Stimulated activated naive CD4-positive, alpha-beta T cell treated with Interleukin-2 at 50 U/mL for 16 hours (primary cell): Measurements from ENCODE around the gene RANBP1.

Experiments used
- DNase-seq: peaks from one replicate; lab custom pipeline; 2025; lab: John Stamatoyannopoulos, UW

The RANBP1 gene

DNA sequence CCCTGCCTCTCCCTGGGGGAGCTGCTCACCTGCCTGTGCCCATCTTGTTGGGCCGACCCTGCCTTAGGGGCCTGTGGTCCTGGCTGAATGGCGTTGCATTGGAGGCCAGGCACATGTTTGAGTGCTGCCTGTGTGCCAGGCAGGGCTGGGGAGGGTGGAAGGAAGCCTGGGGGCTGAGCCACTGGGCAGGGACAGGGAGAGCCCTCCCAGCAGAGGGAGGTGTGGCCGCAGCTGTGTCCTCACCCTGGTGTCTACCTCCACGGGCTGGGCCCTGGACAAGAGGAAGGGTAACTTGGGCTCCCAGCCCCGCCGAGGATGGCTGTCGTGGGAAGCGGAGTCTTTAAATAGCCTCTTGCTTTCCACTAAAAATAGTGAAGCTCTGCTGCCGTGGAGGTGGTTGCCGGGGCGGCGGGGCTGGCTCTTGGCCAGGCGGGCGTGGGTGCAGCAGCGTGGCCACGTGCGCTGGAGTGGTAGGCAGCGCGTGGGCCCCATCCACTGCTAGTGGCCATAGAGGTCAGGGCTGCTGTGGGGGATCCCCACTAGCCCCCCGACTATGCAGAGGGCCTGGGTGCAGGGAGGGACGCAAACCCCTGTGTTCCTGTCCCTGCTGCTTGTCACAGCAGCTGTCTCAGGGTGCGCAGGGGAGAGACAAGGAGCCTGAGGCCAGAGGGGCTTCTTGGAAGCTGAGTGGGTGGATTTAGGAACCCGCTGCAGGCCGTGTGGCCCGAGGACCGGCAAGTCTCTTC is 21.9 kb downstream of the RANBP1 start:
- DNase-seq: no peak

DNA sequence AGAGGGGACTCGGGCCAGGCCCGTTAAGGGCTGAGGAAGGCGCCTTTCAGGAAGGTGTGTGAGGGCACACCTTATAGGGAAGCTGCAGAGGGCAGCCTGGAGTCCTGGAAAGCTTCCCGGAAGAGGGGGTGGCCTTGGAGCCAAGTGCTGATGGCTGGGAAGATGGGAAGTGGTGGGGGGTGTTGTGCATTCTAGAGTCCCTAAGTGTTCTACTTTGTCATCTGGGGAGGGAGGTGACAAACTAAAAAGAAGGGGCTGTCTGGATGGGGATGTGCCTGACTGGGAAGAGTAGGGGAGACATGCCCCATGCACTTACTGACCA is 22.5 kb downstream of the RANBP1 start:
- no peak for DNase-seq

DNA sequence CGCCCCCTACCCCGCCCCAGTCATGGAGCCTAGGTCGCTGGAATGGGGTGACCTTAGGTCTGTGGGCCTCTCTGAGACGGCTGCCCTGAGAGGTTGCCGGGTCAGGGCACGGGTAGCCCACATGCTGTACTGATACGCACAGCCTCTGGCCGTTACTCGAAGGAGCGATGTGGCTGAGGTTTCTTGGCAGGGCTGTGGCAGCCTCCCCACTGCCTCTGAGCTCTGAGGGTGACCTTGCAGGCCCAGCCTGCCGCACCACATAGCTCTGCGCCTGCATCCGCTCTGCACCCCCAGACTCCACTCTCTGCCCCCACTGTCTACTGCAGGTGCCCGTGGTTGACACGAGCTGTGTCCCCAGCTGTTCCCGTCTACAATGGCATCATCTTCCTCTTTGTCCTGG is 23.0 kb downstream of the RANBP1 start:
- no peak for DNase-seq

DNA sequence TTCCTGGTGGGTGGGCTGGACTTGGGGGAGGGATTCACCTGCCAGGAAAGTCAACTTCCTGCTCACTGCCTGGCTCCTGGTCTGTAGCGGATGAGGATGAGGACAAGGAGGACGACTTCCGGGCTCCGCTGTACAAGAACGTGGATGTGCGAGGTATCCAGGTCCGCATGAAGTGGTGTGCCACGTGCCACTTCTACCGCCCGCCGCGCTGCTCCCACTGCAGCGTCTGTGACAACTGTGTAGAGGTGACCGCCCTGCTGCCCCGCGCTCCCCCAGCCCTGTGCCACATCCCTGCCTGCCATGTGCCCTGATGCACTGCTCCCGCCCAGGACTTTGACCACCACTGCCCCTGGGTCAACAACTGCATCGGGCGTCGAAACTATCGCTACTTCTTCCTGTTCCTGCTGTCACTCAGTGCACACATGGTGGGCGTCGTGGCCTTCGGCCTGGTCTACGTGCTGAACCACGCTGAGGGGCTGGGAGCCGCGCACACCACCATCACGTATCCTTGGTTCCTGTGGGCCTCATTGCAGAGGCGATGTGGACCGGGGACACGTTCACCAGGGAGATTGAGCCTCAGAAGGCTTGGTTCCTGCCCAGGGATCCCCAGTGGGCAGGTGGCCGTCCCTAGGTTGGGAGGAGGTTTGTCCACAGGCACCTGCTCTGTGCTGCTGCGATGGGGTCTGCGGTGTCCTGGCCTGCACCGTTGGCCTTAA is 23.6 kb downstream of the RANBP1 start:
- DNase-seq: no peak

GRCh38 chr22:20140107-20140445 is 24.2 kb downstream of the RANBP1 start:
- DNase-seq: no peak

DNA sequence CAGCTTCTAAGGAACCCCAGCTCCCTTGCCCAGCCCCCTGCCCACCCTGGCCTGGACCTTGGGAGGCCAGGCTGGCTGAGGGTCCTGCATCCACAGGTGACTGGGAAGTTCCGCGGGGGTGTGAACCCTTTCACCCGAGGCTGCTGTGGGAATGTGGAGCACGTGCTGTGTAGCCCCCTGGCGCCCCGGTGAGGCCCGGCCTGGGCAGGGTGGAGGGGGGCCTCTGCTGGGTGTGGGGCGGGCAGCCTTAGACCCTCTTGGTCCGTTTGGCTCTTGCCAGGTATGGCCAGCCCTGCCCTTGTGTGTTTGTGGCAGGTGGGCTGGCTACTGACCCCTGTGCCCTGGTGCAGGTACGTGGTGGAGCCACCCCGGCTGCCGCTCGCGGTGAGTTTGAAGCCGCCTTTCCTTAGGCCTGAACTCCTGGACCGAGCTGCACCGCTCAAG is 24.6 kb downstream of the RANBP1 start:
- DNase-seq: no peak

DNA sequence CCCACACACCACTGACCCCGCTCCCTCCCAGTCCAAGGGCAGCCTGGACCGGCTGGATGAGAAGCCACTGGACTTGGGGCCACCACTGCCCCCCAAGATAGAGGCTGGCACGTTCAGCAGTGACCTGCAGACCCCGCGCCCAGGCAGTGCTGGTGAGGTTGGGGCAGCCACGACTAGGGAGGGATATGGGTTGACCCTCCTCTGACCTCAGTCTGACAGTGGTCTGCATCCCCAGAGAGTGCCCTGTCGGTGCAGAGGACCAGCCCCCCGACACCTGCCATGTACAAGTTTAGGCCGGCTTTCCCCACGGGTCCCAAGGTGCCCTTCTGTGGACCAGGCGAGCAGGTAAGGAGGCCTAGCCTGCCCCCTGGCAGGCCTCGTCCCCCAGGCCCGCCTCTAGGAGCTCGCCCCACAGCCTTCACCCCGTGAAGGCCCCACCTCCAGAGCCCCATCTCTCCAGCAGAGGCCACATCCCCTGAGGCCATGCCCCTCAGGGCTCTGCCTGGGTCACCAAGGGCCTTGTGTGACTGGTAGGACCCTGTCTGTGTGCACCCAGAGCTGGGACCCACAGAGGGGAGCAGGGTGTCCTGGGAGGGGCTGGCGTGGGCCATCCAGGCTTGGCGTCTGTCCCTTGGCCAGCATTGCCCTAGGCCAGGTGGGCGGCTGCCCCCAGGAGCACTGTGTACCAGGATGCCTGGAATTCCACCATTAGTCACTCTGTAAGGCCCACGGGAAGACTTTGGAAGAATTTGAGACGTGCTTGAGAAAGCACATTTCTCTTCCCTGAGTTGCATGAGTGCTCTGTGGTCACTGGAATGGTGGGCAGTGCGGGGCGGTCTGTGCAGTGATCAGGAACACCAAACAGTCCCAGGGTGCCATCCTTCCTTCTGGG is 25.5 kb downstream of the RANBP1 start:
- no peak for DNase-seq

- no peak for DNase-seq
Measured at GRCh38 chr22:20142711-20143621, 27.1 kb downstream of the RANBP1 start.

DNA sequence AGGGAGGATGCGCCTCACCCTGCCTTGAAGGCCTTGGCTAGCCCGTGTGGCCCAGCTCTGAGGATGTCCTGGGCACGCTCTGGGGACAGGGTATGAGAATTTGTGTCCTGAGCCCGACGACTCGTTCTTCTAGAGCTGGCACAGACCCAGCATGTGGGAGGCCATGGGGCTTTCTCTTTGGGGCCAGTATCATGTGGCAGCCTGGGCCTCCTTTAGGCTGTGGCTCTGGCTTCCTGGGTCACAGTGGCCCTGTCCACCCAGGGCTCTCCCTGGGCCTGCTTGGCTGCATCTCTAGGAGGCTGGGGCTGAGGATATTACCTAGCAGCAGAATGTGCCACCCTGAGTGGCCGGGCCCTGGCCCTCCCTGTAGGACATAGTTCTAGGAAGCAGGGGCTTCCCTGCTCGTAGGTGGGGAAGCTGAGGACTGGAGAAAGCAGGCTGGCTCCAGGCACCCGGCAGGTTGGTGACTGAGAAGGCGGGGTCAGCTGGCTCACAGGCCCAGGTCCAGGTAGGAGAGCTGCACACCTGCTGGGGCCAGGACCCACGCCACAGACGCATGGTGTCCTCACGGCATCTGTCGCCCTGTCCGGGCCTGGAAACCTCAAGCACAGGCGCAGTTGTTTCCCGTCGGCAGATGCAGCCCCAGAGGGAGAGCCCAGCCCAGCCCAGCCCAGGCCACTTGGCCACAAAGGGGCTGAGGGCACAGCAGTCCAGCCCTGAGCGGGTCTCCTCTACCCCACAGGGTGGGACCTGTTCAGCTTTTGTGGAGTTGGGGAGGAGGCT is 28.2 kb downstream of the RANBP1 start:
- DNase-seq: no peak

GRCh38 chr22:20145206-20145831 is 29.4 kb downstream of the RANBP1 start:
- no peak for DNase-seq

DNA sequence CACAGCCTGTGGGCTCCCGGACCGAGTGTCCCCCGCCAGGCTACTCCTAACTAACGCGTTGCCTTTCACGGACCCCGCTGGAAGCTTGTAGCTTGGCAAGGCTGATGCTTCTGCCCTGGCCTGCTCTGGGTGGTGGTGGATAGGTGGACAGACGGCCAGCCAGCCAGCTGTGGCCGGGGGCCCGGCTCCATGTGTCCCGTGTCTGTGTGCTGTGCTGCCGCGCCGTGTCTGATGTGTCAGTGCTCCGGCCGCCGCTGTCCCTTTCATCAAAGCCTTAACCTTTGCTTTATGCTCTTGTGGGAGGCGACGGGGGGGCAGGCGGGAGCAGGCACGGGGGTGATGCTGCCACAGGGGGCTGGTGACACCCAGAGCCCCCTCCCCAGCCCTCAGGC is 29.9 kb downstream of the RANBP1 start:
- no peak for DNase-seq

GRCh38 chr22:20146777-20147176 is 30.9 kb downstream of the RANBP1 start:
- DNase-seq: no peak

GRCh38 chr22:20147237-20147988 is 31.5 kb downstream of the RANBP1 start:
- no peak for DNase-seq

GRCh38 chr22:20148414-20148813 is 32.5 kb downstream of the RANBP1 start:
- no peak for DNase-seq

GRCh38 chr22:20149257-20150250 is 33.6 kb downstream of the RANBP1 start:
- DNase-seq: no peak

DNA sequence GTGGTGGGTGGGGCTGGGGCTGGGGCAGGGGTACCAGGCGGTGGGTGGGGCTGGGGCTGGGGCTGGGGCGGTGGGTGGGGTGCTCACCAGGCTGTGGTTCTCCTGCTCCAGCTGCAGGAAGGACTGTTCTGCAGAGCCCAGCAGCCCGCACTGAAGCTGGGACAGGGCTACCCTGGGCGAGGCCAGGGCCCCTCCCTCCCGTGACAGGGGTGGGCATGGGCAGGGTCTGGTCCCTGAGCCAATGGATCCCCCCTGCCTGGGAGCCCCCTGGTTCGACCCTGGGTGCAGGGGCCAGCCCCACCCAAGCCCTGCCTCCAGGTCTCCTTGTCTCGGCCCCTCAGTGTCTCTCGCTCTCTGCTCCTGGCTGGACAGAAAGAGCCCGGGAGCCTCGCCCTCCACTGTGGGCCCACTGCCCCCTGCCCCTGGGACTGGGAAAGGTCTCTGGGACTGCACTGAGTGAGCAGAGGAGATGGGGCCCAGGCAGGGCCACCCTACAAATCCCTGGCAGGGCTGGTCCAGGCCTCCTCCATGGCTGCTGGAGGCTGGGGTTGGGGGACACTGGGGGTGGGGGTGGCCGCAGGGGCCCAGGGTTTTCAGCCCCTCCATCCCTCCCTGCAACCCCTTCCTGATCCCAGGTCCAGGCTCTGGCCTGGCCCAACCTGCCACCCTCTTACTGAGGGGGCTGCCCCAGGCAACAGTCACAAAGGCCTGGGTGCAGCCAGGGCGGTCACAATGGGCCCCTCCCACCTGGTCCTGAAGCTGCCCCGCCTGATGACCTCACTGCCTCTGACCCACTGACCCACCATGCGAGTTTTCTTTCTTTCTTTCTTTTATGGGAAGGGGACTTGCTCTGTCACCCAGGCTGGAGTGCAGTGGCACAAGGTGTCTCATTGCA is 34.7 kb downstream of the RANBP1 start, which contains the start of gene CCDC188:
CCDC188 (minus strand) TSS at position 675 of the 895 bp plus-strand sequence; CDS start at position 606, 69 bp downstream.
- DNase-seq: no peak

DNA sequence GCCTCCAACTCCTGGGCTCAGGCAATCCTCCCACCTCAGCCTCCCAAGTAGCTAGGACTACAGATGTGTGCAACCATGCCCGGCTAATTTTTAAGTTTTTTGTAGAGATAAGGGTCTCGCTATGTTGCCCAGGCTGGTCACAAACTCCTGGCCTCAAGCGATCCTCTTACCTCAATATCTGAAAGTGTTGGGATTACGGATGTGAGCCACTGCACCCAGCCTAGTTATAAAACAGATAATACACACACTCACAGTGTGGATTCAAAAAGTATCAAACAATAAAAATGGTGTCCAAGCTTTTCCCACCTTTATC is 35.3 kb downstream of the RANBP1 start:
- no peak for DNase-seq
